ENCODE data around the gene HMGN2. TPM values are rescaled to one million over a fixed set of nuclear protein-coding genes. Genes with fewer than 3 reads are reported as not detected.

HMGN2 gene
- total and polyA plus RNA-seq, 10 of the 15 experiments (the other 5 are each of a cell fraction or from before 2014, with no cell fraction given) = 249 to 2,682 (median 694) TPM

- TF ChIP-seq ZBTB4 (CRISPR knock-in tag; IDR thresholded peaks at IDR 0.05) = 0 out of 2 replicates have a peak, but pooled peaks have one; percentile 64
These were observed at the start of gene HMGN2 (continued) for GRCh38 chr1:26472320-26472900.

GRCh38 chr1:26429721-26430120 is 42.5 kb upstream of the HMGN2 start:
- ChIA-PET CTCF (interaction anchor here (1.1 to 2.5 kb wide), 4 partner anchors 10 to 40 kb away, joined by 3 to 14 read pairs (median 4); no protein-coding TSS in a partner anchor), POLR2A (interaction anchor here (1.0 kb wide), 1 partner anchor 13 kb away, joined by 3 read pairs; no protein-coding TSS in a partner anchor), RAD21 (ENCODE audit: unreplicated experiment) (no interaction called here), SMC1A (ENCODE audit: uncharacterized antibody, unreplicated experiment) (no interaction called here)
- Histone ChIP-seq H3K27ac (ENCODE audit: control insufficient read depth, insufficient read depth) (no peak overlapping the region), H3K27me3 (replicated peaks in 1 of 2; ENCODE audit: control insufficient read depth in 2 of 2, insufficient read depth in 2 of 2, low read length in 1 of 2) (no peaks in the 10 kb centered on the region), H3K9me3 (replicated peaks; ENCODE audit: control insufficient read depth, insufficient read depth, low read length) (no peaks in the 10 kb centered on the region), H3K4me1 (ENCODE audit: control insufficient read depth, insufficient read depth, low read length) (peaks cover 9% of the 10 kb centered on the region), H3K79me2 (ENCODE audit: control insufficient read depth, insufficient read depth, low read length) (peaks cover 14% of the 10 kb centered on the region), H2AFZ (ENCODE audit: control insufficient read depth, low read depth, low read length) (no peak overlapping the region), H3K9ac (ENCODE audit: control insufficient read depth, insufficient read depth, low read length) (no peak overlapping the region), H3K4me3 (no peak overlapping the region), H3K36me3 (ENCODE audit: control insufficient read depth in 2 of 2, insufficient read depth in 2 of 2, low read length in 1 of 2) (no peaks in the 10 kb centered on the region), H4K20me1 (ENCODE audit: control insufficient read depth, insufficient read depth) (no peaks in the 10 kb centered on the region), H3K4me2 (ENCODE audit: control insufficient read depth, insufficient read depth) (no peak overlapping the region)
- BruUV-seq (replicated peaks) = TSS peak; percentile 64
- DNase-seq (ENCODE audit: low read depth, low spot score) (no peak), ATAC-seq (no peak), FAIRE-seq (no peak)
- intact Hi-C loops (cut with micrococcal nuclease; ENCODE audit: unreplicated experiment) (no loop called here), in situ Hi-C loops (cut with MboI) (no loop called here)
- 70% methylated on average over 2 of the region's 2 CpGs for WGBS (ENCODE audit: insufficient coverage, insufficient replicate concordance, low lambda C conversion rate, missing lambda C conversion rate)
- no peak for TF ChIP-seq DPF2 (IDR thresholded peaks at IDR 0.05)
- no peak for TF ChIP-seq MYB (IDR thresholded peaks at IDR 0.05; ENCODE audit: borderline replicate concordance, low read depth, low read length)
- TF ChIP-seq POU2F2 (IDR thresholded peaks at IDR 0.05; ENCODE audit: borderline replicate concordance, low read depth, low read length) = no peak
- TF ChIP-seq MYC (IDR thresholded peaks at IDR 0.05; ENCODE audit: insufficient read depth, insufficient read length, insufficient replicate concordance, low read length, severe bottlenecking) = no peak
- no peak for TF ChIP-seq RELB (IDR thresholded peaks at IDR 0.05; ENCODE audit: low read depth)
- no peak for TF ChIP-seq SP1 (IDR thresholded peaks at IDR 0.05; ENCODE audit: low read depth, low read length)
- no peak for TF ChIP-seq YY1 (IDR thresholded peaks at IDR 0.05; ENCODE audit: low read depth, low read length)
- no peak for TF ChIP-seq CHD4 (IDR thresholded peaks at IDR 0.05)
- TF ChIP-seq ZBTB11 (CRISPR knock-in tag; IDR thresholded peaks at IDR 0.05) = no peak
- TF ChIP-seq CBX5 (IDR thresholded peaks at IDR 0.05; ENCODE audit: low read depth) = no peak
- no peak for TF ChIP-seq CBX3 (IDR thresholded peaks at IDR 0.05; ENCODE audit: borderline replicate concordance, low read depth)
- TF ChIP-seq POLR2AphosphoS2 (IDR thresholded peaks at IDR 0.05; ENCODE audit: low read depth, low read length) = no peak
